HepG2 (cell line): ENCODE measurements around the gene HPS1. TPM values are rescaled to one million over a fixed set of nuclear protein-coding genes. Genes with fewer than 3 reads are reported as not detected.
A peak's percentile ranks its signal among the peaks of the same experiment; 100 is the strongest.

Experiments
- AKAP8 ChIP-seq: sonication (generic); formaldehyde crosslinking; IDR thresholded peaks from 2 replicates; pipeline ENCODE4 v1.5.1; 2020; ENCODE audit warnings: mild to moderate bottlenecking, missing genetic modification reagents
- ELF3 ChIP-seq: IDR thresholded peaks from 2 replicates; pipeline ENCODE4 v1.6.1; 2016; ENCODE audit warnings: missing genetic modification reagents, missing compliant biosample characterization
- KDM1A ChIP-seq: IDR thresholded peaks from 2 replicates; pipeline ENCODE4 v1.6.1; 2016; ENCODE audit warnings: missing compliant biosample characterization
- MXI1 ChIP-seq: IDR thresholded peaks from 3 replicates; pipeline ENCODE4 v1.6.1; 2012; ENCODE audit warnings: low read depth, low read length, inconsistent platforms, borderline replicate concordance
- SP5 ChIP-seq: IDR thresholded peaks from 2 replicates; pipeline ENCODE4 v1.6.1; 2016; ENCODE audit warnings: low read depth, borderline replicate concordance
- ZFYVE20 ChIP-seq: sonication (generic); formaldehyde crosslinking; IDR thresholded peaks from 2 replicates; pipeline ENCODE4 v1.8.0; 2023; ENCODE audit warnings: low read depth, mild to moderate bottlenecking, moderate library complexity, missing genetic modification reagents, borderline replicate concordance
- ZNF251 ChIP-seq: sonication (generic); formaldehyde crosslinking; IDR thresholded peaks from 2 replicates; pipeline ENCODE4 v1.9.0; 2021; ENCODE audit warnings: mild to moderate bottlenecking, missing genetic modification reagents
- ZNF329 ChIP-seq: sonication (generic); formaldehyde crosslinking; IDR thresholded peaks from 2 replicates; pipeline ENCODE4 v1.9.0; 2021; ENCODE audit warnings: low read depth, mild to moderate bottlenecking, missing genetic modification reagents
- ZNF563 ChIP-seq: sonication (generic); formaldehyde crosslinking; IDR thresholded peaks from 2 replicates; pipeline ENCODE4 v1.8.0; 2022; ENCODE audit warnings: mild to moderate bottlenecking, moderate library complexity, missing genetic modification reagents
- polyA plus RNA-seq, 8 experiments: library from polyadenylated mRNA; depleted of rRNA in 3 of 8; stranded (reverse) in 7 of 8; unstranded in 1 of 8; fragments of >200 nt; fragmentation: Illumina TruSeq in 4 of 8; extraction: Trizol in 4 of 8; gene quantifications; 2 replicates each; pipeline versions ENCODE4 v1.2.1 to v1.2.3, GENCODE V29; 2011 to 2016; ENCODE audit warnings: low read depth in 4 of 8, missing spikeins in 1 of 8, mixed read lengths in 1 of 8; ENCODE audit not compliant: insufficient read depth in 1 of 8
- total RNA-seq, 5 experiments: library from RNA; depleted of rRNA; stranded (reverse); fragments of >200 nt; fragmentation: Illumina TruSeq; extraction: Trizol; gene quantifications; 2 replicates each; pipeline ENCODE4 v1.2.3, GENCODE V29; 2016; ENCODE audit warnings: low read depth in 1 of 5
- TF ChIP-seq, protein P1 (sequence below): sonication (generic); formaldehyde crosslinking; IDR thresholded peaks from 2 replicates; pipeline ENCODE4 v1.9.0; 2021; ENCODE audit warnings: missing genetic modification reagents, borderline replicate concordance
- TF ChIP-seq, protein P2 (sequence below): sonication (generic); formaldehyde crosslinking; IDR thresholded peaks from one replicate; pipeline ENCODE4 v1.5.1; 2020; ENCODE audit warnings: mild to moderate bottlenecking, missing genetic modification reagents; ENCODE audit errors: not compliant biosample characterization
- TF ChIP-seq, protein P3 (sequence below): sonication (generic); formaldehyde crosslinking; IDR thresholded peaks from 2 replicates; pipeline ENCODE4 v1.5.0; 2020; ENCODE audit warnings: mild to moderate bottlenecking, missing genetic modification reagents, moderate library complexity
- TF ChIP-seq, protein P4 (sequence below): sonication (generic); formaldehyde crosslinking; IDR thresholded peaks from 2 replicates; pipeline ENCODE4 v1.4.0; 2020; ENCODE audit warnings: mild to moderate bottlenecking, missing genetic modification reagents

Gene HPS1
- total and polyA plus RNA-seq, 2 of the 13 experiments (the other 11 are each of a cell fraction or from before 2014, with no cell fraction given): 24.6 to 25.8 TPM

DNA sequence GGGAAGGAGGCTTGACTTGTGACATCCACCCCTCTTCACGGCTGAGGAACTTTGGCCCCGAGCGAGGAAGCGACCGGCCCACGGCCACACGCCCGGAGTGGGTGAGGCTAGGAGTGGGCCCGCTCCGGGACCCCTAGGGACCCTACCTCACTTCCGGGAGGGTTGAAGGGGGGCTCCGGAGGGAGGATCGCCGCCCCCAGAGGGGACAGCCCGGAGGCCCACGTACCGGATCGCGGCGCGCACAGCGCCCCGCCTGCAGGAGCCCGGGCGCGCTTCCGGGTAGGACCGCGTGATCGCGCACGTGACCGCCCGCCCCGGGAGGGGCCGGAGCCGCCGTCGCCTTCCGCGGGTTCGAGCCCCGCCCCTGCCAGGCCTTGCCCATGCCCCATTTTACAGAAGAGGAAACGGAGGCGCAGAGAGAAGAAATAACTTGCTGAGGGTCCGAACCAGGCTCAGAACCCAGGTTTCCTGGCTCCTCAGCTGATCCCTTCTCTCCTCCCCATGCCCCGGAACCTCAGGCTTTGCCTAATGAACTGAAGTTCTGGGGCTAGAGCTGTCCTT lies at the start of gene HPS1 (continued):
- TF ChIP-seq SP5 (CRISPR knock-in tag) (0 out of 2 replicates have a peak, but pooled peaks have one; percentile 20), KDM1A (CRISPR knock-in tag) (peak; percentile 72; the same call in 1 of the 2 replicates), ZNF251 (CRISPR knock-in tag) (no peak), ELF3 (peak; percentile 68; the same call in 1 of the 2 replicates), ZFYVE20 (CRISPR knock-in tag) (no peak), ZNF563 (no peak), AKAP8 (no peak), ZNF329 (CRISPR knock-in tag) (no peak), MXI1 (peak; percentile 67; the same call in 1 of the 3 replicates)
- TF ChIP-seq, protein P1, sequence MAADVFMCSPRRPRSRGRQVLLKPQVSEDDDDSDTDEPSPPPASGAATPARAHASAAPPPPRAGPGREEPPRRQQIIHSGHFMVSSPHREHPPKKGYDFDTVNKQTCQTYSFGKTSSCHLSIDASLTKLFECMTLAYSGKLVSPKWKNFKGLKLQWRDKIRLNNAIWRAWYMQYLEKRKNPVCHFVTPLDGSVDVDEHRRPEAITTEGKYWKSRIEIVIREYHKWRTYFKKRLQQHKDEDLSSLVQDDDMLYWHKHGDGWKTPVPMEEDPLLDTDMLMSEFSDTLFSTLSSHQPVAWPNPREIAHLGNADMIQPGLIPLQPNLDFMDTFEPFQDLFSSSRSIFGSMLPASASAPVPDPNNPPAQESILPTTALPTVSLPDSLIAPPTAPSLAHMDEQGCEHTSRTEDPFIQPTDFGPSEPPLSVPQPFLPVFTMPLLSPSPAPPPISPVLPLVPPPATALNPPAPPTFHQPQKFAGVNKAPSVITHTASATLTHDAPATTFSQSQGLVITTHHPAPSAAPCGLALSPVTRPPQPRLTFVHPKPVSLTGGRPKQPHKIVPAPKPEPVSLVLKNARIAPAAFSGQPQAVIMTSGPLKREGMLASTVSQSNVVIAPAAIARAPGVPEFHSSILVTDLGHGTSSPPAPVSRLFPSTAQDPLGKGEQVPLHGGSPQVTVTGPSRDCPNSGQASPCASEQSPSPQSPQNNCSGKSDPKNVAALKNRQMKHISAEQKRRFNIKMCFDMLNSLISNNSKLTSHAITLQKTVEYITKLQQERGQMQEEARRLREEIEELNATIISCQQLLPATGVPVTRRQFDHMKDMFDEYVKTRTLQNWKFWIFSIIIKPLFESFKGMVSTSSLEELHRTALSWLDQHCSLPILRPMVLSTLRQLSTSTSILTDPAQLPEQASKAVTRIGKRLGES: peak; percentile 64
- TF ChIP-seq, protein P2, sequence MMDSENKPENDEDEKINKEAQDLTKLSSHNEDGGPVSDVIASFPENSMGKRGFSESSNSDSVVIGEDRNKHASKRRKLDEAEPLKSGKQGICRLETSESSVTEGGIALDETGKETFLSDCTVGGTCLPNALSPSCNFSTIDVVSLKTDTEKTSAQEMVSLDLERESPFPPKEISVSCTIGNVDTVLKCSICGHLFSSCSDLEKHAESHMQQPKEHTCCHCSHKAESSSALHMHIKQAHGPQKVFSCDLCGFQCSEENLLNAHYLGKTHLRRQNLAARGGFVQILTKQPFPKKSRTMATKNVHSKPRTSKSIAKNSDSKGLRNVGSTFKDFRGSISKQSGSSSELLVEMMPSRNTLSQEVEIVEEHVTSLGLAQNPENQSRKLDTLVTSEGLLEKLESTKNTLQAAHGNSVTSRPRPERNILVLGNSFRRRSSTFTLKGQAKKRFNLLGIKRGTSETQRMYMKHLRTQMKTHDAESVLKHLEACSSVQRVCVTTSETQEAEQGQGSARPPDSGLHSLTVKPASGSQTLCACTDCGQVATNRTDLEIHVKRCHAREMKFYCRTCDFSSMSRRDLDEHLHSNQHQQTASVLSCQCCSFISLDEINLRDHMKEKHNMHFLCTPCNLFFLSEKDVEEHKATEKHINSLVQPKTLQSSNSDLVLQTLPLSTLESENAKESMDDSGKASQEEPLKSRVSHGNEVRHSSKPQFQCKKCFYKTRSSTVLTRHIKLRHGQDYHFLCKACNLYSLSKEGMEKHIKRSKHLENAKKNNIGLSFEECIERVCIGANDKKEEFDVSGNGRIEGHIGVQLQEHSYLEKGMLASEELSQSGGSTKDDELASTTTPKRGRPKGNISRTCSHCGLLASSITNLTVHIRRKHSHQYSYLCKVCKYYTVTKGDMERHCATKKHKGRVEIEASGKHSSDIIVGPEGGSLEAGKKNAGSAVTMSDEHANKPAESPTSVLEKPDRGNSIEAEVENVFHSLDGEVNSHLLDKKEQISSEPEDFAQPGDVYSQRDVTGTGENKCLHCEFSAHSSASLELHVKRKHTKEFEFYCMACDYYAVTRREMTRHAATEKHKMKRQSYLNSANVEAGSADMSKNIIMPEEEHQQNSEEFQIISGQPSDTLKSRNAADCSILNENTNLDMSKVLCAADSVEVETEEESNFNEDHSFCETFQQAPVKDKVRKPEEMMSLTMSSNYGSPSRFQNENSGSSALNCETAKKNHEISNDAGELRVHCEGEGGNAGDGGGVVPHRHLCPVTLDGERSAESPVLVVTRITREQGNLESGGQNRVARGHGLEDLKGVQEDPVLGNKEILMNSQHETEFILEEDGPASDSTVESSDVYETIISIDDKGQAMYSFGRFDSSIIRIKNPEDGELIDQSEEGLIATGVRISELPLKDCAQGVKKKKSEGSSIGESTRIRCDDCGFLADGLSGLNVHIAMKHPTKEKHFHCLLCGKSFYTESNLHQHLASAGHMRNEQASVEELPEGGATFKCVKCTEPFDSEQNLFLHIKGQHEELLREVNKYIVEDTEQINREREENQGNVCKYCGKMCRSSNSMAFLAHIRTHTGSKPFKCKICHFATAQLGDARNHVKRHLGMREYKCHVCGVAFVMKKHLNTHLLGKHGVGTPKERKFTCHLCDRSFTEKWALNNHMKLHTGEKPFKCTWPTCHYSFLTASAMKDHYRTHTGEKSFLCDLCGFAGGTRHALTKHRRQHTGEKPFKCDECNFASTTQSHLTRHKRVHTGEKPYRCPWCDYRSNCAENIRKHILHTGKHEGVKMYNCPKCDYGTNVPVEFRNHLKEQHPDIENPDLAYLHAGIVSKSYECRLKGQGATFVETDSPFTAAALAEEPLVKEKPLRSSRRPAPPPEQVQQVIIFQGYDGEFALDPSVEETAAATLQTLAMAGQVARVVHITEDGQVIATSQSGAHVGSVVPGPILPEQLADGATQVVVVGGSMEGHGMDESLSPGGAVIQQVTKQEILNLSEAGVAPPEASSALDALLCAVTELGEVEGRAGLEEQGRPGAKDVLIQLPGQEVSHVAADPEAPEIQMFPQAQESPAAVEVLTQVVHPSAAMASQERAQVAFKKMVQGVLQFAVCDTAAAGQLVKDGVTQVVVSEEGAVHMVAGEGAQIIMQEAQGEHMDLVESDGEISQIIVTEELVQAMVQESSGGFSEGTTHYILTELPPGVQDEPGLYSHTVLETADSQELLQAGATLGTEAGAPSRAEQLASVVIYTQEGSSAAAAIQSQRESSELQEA: peak; percentile 23
- TF ChIP-seq, protein P3, sequence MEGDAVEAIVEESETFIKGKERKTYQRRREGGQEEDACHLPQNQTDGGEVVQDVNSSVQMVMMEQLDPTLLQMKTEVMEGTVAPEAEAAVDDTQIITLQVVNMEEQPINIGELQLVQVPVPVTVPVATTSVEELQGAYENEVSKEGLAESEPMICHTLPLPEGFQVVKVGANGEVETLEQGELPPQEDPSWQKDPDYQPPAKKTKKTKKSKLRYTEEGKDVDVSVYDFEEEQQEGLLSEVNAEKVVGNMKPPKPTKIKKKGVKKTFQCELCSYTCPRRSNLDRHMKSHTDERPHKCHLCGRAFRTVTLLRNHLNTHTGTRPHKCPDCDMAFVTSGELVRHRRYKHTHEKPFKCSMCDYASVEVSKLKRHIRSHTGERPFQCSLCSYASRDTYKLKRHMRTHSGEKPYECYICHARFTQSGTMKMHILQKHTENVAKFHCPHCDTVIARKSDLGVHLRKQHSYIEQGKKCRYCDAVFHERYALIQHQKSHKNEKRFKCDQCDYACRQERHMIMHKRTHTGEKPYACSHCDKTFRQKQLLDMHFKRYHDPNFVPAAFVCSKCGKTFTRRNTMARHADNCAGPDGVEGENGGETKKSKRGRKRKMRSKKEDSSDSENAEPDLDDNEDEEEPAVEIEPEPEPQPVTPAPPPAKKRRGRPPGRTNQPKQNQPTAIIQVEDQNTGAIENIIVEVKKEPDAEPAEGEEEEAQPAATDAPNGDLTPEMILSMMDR: peak; percentile 32
- TF ChIP-seq, protein P4, sequence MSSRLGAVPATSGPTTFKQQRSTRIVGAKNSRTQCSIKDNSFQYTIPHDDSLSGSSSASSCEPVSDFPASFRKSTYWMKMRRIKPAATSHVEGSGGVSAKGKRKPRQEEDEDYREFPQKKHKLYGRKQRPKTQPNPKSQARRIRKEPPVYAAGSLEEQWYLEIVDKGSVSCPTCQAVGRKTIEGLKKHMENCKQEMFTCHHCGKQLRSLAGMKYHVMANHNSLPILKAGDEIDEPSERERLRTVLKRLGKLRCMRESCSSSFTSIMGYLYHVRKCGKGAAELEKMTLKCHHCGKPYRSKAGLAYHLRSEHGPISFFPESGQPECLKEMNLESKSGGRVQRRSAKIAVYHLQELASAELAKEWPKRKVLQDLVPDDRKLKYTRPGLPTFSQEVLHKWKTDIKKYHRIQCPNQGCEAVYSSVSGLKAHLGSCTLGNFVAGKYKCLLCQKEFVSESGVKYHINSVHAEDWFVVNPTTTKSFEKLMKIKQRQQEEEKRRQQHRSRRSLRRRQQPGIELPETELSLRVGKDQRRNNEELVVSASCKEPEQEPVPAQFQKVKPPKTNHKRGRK (CRISPR knock-in tag): no peak
